GM12891 (cell line): ENCODE data around the gene TIAM2.
A peak's percentile ranks its signal among the peaks of the same experiment; 100 is the strongest.
"Not testable (repeated sequence)": the region's sequence is repeated elsewhere in the genome, so short reads cannot be mapped to it uniquely, and the experiment has no call there.

Source experiments
- DNase-seq: peaks from one replicate; pipeline ENCODE4 v3.0.0; 2011; ENCODE audit warnings: low spot score; ENCODE audit not compliant: insufficient read length
- FAIRE-seq: peaks from 2 replicates; lab custom pipeline; 2011; peaks lifted over from hg19 to GRCh38; lab: Jason Lieb, UNC
- PAX5 ChIP-seq: IDR thresholded peaks from 2 replicates; pipeline ENCODE4 v1.6.1; 2011; ENCODE audit warnings: low read length, moderate library complexity, mild to moderate bottlenecking; ENCODE audit not compliant: insufficient read depth, severe bottlenecking
- POLR2A ChIP-seq: IDR thresholded peaks from 2 replicates; pipeline ENCODE4 v1.6.1; 2011; ENCODE audit warnings: low read depth, low read length, control low read depth
- POLR2AphosphoS5 ChIP-seq: IDR thresholded peaks from 2 replicates; pipeline ENCODE4 v1.6.1; 2011; ENCODE audit warnings: low read depth, low read length, control low read depth
- POU2F2 ChIP-seq: IDR thresholded peaks from 2 replicates; pipeline ENCODE4 v1.6.1; 2011; ENCODE audit warnings: low read depth, mild to moderate bottlenecking, control low read depth, low read length, moderate library complexity
- SPI1 ChIP-seq: IDR thresholded peaks from 2 replicates; pipeline ENCODE4 v1.6.1; 2011; ENCODE audit warnings: low read depth, low read length, control low read depth
- TAF1 ChIP-seq: IDR thresholded peaks from 2 replicates; pipeline ENCODE4 v1.6.1; 2011; ENCODE audit warnings: low read depth, low read length, control low read depth

The TIAM2 gene

DNA sequence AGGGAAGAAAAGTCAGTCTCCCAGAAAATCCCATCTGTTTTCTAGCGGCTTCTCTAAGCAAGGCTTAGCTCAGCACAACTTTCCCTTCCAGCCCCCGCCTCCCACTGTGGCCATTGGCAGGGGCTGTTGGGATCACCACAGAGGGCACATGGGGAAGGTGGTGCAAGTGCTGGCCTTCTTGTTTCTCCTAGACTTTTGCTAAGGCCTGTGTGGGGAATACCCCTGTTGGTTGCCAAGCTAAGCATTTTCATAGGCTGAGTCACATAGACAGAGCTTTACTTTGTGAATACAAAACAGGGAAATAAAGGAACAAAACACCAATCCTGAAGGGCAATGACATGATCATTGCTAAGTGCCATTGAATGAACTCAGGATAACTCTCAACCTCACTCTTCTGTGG is 32.4 kb upstream of the TIAM2 start:
- no peak for FAIRE-seq
- TF ChIP-seq PAX5 (no peak), POU2F2 (no peak), POLR2A (no peak), SPI1 (no peak), TAF1 (no peak)
- DNase-seq, result no peak

DNA sequence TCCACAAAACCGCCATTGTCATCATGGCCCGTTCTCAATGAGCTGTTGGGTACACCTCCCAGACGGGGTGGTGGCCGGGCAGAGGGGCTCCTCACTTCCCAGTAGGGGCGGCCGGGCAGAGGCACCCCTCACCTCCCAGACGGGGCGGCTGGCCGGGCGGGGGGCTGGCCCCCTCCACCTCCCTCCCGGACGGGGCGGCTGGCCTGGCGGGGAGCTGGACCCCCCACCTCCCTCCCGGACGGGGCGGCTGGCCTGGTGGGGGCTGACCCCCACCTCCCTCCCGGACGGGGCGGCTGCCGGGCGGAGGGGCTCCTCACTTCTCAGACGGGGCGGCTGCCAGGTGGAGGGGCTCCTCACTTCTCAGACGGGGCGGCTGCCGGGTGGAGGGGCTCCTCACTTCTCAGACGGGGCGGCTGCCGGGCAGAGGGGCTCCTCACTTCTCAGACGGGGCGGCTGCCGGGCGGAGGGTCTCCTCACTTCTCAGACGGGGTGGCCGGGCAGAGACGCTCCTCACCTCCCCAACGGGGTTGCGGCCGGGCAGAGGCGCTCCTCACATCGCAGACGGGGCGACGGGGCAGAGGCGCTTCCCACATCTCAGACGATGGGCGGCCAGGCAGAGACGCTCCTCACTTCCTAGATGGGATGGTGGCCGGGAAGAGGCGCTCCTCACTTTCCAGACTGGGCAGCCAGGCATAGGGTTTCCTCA is 28.9 kb upstream of the TIAM2 start:
- not testable (repeated sequence) for DNase-seq, FAIRE-seq

DNA sequence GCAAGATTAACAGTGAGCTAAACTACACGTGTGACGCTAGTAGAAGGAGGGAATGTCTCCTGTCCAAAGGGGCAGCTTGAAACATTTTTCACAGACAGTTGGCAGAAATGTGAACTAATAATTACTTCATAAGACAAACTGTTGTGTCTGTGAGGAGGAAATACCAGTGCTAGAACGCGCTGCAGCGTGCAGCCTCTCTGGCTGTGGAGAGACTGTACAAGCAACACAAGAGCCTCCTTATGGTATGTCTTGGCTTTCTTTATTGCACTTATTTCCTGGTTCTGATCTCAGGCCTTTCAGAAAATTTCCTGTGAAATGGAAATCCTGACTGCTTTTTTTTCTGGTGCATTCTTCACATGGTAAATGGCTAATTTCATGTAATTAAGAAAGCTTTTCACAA is 25.3 kb upstream of the TIAM2 start:
- TF ChIP-seq POLR2A (no peak), POLR2AphosphoS5 (no peak), POU2F2 (no peak), PAX5 (no peak), SPI1 (no peak), TAF1 (no peak)
- DNase-seq (no peak), FAIRE-seq (no peak)

DNA sequence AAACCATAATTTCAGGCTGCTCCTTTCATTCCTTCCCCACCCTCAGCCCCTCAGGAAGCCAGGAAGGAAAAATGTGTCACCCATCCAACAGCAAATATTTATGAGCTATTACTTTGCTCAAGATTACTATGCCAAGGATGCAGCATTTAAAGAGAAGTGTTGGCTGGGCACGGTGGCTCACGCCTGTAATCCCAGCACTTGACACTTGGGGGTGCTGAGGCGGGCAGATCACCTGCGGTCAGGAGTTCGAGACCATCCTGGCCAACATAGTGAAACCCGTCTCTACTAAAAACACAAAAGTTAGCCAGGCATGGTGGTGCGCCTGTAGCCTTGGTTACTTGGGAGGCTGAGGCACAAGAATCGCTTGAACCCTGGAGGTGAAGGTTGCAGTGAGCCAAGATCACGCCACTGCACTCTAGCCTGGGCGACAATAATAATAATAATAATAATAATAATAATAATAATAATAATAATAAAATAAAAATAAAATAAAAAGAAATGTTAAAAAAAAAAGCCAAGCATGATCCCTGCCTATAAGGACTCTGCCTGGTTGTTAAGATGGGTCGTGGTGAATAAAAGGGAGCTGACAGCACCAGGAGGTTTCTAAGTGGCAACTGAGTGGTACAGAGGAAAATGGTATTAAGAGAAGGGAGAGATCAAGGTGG is 20.5 kb upstream of the TIAM2 start:
- TF ChIP-seq SPI1 (no peak), PAX5 (no peak), POU2F2 (no peak), POLR2AphosphoS5 (no peak), POLR2A (no peak), TAF1 (no peak)
- DNase-seq (no peak), FAIRE-seq (no peak)

DNA sequence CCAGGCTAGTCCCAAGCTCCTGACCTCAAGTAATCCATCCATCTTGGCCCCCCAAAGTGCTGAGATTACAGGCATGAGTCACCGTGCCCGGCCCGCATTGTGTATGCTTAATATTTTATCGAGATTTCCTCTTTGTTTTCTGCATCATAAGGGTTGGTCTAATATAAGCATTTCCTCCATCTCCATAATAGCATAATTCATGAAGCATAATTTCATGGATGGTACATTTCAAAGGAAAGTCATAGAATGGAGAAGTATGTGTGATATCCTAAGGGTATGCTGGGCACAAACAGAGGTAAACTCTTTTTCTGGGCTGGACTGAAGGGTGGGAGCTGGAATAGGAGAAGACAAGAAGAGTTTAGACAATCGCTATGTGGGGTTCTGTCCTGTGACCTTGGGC is 17.5 kb upstream of the TIAM2 start:
- DNase-seq (no peak), FAIRE-seq (no peak)
- no peak for TF ChIP-seq POU2F2
- TF ChIP-seq SPI1, result no peak
- TF ChIP-seq TAF1, result no peak
- no peak for TF ChIP-seq POLR2AphosphoS5
- no peak for TF ChIP-seq PAX5
- TF ChIP-seq POLR2A, result no peak

DNA sequence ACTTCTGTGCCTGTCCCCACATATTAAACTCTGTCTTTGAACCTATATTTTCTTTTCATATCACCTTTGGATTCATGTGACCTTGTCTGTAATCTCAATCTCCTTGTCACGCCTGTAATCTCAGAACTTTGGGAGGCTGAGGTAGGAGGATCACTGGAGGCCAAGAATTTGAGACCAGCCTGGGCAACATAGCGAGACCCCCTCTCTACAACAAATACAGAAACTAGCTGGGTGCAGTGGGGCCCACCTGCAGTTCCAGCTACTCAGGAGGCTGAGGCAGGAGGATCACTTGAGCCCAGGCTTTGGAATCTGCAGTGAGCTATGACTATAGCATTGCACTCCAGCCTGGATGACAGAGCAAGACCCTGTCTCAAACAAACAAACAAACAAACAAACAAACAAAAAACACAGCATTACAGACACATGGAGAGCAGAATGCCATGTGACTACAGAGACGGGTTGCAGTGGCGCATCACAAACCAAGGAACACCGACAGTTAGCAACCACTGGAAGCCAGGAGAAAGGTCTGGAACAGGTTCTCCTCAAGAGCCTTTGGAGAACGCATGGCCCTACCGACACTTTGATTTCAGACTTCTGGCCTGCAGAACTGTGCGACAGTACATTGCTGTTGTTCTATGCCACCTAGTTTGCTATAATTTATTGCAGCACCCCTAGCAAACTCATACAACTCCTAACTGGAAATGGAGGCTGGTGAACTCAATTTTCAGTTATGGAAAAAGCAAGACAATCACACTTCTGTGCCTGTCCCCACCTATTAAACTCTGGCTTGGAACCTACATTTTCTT is 14.6 kb upstream of the TIAM2 start:
- no peak for FAIRE-seq
- DNase-seq, result no peak
- TF ChIP-seq PAX5, result no peak
- TF ChIP-seq SPI1, result no peak
- TF ChIP-seq TAF1, result no peak
- no peak for TF ChIP-seq POLR2AphosphoS5
- TF ChIP-seq POU2F2, result no peak
- no peak for TF ChIP-seq POLR2A

DNA sequence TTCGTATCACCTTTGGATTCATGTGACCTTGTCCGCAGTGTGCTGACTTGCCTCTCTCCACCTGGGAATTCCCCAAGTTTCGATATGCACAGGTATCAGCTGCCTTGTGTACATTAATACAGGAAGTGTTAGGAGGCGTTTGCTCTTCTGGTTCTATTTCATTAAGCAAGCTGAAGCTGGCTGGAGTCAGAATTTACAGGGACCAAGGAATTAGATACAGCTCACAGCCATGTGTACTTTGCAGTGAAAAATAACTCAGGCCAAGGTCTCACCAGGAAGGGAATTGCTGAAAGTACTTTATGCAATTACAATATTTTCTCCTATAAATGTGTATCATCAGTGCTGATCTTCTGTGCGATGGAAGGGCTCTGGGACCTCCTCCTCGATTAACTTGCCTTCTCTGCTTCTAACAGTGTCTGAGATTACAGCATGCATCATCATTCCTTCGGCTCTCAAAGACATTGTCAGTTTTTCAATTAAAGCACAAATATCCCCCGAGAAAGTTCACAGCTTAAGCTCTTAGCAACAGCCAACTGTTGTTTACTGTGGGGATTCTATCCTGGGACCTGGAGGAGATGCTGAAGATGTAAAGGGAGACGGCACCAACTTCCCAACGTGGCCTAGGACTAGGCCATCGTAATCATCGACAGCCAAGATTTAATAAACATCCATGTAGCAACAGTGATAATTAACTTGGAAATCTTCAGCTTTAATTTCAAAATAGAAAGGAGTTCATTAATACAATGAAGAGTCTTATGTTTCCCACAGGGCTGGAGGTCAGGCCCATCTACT is 13.8 kb upstream of the TIAM2 start:
- no peak for TF ChIP-seq POLR2AphosphoS5
- TF ChIP-seq POU2F2, result peak; percentile 46; the same call in 1 of the 2 replicates
- no peak for TF ChIP-seq POLR2A
- peak; percentile 53; the same call in 1 of the 2 replicates for TF ChIP-seq SPI1
- TF ChIP-seq TAF1, result no peak
- TF ChIP-seq PAX5, result no peak
- FAIRE-seq, result no peak
- no peak for DNase-seq

DNA sequence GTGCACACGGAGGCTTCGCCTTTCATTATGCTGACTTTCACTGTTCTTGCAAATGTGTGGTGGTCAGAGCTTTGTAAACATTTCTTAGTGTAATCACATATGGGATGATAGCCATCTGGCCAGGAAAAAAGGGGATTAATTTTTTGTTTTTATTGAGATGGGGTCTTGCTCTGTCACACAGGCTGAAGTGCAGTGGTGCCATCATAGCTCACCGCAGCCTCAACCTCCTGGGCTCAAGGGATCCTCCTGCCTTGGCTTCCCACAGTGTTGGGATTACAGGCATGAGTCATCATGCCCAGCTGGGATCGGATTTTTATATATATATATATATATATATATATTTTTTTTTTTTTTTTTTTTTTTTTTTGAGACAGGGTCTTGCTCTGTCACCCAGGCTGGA is 11.0 kb upstream of the TIAM2 start:
- TF ChIP-seq POU2F2 (no peak), POLR2A (no peak), POLR2AphosphoS5 (no peak), SPI1 (no peak), TAF1 (no peak), PAX5 (no peak)
- DNase-seq, result no peak
- no peak for FAIRE-seq
